GM20431 (cell line): ENCODE results near the gene GLUL.
"Not testable (repeated sequence)": the region's sequence is repeated elsewhere in the genome, so short reads cannot be mapped to it uniquely, and the experiment has no call there.

ENCODE experiments used
- in situ Hi-C: fragments of 300-500 bp; cut with MseI, MboI; formaldehyde crosslinking; loops from one replicate; pipeline ENCODE4 v1.15.0; 2020; ENCODE audit warnings: low sequenced_read_pairs; ENCODE audit not compliant: unreplicated experiment

Gene GLUL

DNA sequence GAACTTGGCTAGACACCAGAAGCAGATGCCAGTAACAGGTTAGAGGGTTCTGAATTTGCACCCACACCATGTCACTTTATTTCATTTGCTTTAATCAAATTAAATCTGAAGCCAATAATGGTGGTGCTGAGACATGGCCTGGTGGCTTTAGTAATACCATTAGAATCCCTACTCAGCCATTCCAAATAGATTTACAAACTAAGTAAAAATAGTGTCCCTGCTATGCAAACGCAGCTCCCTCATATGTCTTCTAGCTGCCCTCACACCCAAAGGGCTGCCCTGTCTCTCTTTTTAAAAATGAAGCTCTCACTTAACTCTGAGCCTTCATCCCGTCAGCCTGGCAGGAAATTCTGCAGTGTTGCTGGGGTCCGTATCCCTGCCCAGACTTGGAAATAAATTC, 21.1 kb downstream of the GLUL start:
- in situ Hi-C loops = no loop called here

GRCh38 chr1:182368903-182369302, 22.7 kb downstream of the GLUL start:
- in situ Hi-C loops = no loop called here

DNA sequence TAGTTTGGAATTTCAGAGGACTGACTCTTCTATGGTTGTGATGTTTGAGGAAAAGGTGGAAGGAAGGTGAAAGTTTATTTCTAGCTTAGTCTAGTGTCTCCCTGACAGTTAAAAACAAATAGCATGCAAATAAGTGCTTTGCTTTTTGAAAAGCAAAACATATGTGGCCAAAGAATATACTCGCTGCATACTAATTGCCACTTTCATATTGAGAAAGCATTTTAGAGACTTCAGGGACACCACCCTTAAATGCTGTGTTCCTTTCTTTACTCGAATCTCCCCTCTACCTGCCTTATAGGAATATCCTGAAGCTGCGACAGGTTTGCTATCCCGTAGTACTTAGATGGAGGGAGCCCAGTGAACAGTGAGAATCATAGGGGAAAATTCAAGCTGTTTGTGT, 23.2 kb downstream of the GLUL start:
- in situ Hi-C loops = no loop called here

GRCh38 chr1:182367926-182368325, 23.7 kb downstream of the GLUL start:
- in situ Hi-C loops = no loop called here

GRCh38 chr1:182366596-182366995, 25.0 kb downstream of the GLUL start:
- in situ Hi-C loops = no loop called here

DNA sequence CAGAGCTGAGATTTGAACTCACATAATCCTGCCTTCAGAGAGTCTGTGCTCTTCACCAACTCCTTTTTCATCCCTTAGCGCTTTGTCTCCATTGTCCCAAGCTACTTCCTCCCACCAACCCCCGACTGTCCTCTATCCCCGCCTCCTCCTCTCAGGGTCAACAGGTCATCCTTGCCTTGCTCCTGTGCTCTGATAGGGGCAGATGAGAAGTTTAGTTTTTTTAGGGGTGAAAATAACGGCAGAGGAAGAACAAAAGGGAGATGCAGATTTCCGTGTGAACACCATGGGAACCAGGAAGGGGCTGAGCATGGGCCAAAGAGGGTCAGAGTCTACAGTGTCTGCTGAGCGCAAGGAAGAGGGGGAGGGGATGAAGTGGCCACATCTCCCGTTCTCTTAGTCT, 31.9 kb downstream of the GLUL start:
- in situ Hi-C loops = no loop called here

GRCh38 chr1:182357913-182358312, 33.7 kb downstream of the GLUL start:
- in situ Hi-C loops = no loop called here

- in situ Hi-C loops = no loop called here
These were observed 34.4 kb downstream of the GLUL start for GRCh38 chr1:182357171-182357570.

DNA sequence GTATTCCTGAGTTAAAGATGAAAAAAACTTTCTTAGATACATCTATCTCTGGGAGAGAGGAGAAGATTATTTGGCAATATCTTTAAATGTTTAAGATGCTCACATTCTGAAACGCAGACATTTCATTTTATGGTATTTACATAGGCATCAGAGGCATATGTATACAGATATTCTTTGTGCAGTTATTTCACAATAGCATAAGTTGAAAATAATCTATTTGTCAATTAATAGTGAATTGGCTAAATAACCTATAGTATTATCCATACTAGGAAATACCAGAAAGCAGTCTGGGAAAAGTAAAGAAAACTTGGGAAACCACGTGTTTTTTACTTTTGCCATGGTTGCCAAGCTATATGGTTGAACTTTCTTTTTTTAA, 35.9 kb downstream of the GLUL start:
- in situ Hi-C loops = no loop called here

- in situ Hi-C loops = no loop called here
These were observed 39.7 kb downstream of the GLUL start for GRCh38 chr1:182351790-182352364.

- in situ Hi-C loops = no loop called here
These were observed 40.8 kb downstream of the GLUL start for GRCh38 chr1:182350839-182351238.

- in situ Hi-C loops = no loop called here
These were observed 42.4 kb downstream of the GLUL start for GRCh38 chr1:182348961-182349747.

DNA sequence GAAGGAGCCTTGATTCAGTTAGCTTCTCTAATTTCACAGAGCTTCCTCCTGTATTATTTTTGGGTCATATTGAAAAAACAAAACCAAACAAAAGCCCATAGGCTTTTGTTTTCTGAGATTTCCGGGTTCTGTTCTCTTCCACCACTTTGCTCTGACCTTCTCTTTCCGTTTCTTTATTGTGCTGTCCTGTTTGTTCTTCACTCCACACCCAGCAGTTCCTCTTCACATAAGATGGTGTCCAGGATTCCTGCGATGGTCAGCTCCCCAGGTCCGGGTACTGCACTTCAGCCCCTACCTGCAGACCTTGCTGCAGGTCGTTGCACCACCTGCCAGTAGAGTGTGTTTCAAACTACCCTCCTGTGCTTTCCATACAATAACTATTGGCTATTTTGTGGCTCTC, 44.6 kb downstream of the GLUL start:
- in situ Hi-C loops = no loop called here

DNA sequence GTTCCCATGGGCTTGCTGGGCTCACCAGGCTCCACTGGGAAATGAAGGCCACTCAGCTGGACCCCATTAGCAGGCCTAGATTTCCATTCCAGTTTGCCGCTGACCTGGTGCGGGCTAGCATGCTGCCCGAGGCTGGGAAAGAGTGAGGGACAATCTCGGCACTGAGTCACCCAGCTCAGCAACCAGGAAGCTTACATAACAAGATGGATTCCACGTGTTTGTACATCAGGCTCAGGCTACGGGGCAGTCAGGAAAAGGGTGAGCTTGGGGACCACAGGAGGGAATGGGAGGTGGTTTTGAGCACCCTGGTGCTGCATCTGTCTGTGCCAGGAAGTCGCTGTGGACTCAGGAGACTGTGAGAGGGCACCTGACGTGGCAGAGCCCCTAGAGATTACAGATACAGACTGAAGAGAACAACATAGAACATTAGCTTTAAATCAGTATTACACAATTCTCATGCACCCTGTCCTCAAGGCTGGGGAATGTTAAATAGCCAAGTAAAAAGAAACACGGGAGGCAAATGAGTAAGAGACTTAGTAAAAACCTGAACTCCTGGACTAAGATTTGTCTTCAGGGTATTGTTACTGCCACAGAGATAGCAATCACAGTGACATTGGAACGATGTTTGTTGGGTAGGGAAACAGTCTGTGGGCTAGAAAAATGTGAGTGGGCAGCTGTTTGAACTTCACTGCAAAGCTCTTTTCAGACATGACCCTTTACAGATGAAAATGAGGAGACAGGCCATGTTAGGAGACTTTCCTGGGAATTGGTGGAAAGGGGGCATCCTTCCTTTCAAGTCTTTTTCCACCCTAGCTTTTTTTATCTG, 51.1 kb downstream of the GLUL start:
- in situ Hi-C loops = no loop called here

DNA sequence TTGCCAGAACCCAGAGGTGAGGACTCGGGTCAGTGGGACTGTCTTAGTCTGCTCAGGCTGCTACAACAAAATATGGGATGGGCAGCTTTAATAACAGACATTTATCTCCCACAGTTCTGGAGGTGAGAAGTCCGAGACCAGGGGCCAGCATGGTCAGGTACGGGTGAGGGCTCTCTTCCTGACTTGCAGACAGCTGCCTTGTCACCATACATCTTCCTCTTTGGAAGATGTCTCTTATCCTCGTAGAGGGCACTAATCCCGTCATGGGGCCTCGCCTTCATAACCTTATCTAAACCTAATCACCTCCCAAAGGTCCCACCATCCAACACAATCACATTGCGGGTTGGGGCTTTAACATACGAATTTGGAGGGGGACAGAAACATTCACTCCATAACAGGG, 51.9 kb downstream of the GLUL start:
- in situ Hi-C loops = no loop called here

DNA sequence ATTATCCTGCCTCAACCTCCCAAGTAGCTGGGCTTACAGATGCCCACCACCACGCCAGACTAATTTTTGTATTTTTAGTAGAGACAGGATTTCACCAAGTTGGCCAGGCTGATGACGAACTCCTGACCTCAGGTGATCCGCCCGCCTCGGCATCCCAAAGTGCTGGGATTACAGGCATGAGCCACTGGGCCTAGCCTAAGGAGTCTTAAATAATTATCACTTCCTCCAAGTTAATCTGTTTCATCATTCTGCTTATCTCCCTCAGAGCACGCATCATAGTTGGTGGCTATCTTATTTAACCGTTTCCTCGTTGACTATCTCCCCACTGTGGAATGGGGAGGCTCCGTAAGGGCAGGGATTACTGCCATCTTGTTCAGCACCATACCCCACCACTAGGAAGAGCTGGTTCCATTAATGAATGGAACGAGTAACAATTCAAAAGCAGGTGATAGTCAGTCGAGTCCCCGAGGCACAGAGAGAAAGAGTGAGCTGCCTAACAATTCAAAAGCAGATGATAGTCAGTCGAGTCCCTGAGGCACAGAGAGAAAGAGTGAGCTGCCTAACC, 52.7 kb downstream of the GLUL start:
- in situ Hi-C loops = no loop called here

DNA sequence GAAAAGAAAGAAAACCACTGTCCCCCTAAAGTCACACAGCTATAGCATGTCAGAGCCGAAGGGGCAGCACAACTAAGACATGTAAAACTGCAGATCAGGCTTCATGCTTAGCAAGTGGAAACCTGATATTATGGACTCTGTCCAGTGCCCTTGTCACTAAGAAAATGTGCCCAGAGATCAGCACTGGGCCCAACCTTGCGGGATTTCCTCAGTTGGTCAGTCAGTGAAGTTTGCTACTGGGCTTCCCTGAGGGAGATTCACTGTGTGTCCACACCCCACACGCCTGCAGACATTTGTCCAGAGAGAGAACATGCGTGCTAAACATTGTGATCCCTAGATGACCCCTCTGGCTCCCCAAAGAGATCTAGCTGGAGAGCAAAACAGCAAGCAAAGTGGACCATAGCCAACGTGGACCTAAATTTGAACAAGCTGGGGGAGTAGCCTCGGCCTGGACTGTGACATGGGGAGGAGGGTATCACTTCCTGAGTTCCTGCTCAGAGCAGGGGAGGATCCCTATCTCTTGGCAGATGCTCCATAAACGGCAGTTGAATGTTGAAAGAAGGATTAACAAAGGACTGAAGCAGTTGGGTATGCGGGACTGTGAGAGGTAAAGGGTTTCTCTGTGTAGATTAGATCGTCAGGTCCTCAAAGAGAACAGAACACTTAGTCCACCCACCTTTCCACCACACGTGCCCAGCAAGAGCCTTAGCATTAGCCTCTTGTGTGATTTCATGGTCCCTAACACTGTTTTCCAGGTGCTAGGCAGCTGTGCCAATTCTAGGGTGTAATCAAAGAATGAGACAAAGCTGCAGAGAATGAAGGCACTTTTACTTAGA, 53.6 kb downstream of the GLUL start:
- in situ Hi-C loops = no loop called here

- in situ Hi-C loops = no loop called here
These were observed 55.6 kb downstream of the GLUL start for GRCh38 chr1:182335771-182336566.

- in situ Hi-C loops = not testable (repeated sequence)
These were observed 58.5 kb downstream of the GLUL start for GRCh38 chr1:182333071-182333571.
